Osteocyte (in vitro differentiated cells): ENCODE measurements around the gene RNF166. TPM values are rescaled to one million over a fixed set of nuclear protein-coding genes. Genes with fewer than 3 reads are reported as not detected.

Experiments used
- DNase-seq: peaks from one replicate; pipeline ENCODE4 v3.0.0; 2021; ENCODE audit warnings: mixed read lengths; ENCODE audit not compliant: unreplicated experiment; ENCODE audit errors: extremely low spot score
- H3K27ac Mint-ChIP-seq: one replicate; pipeline ENCODE4 v1.8.0; 2021; ENCODE audit warnings: mild to moderate bottlenecking, mixed read lengths; ENCODE audit not compliant: unreplicated experiment
- H3K27me3 Mint-ChIP-seq: one replicate; pipeline ENCODE4 v1.8.0; 2021; ENCODE audit warnings: mixed read lengths; ENCODE audit not compliant: unreplicated experiment
- H3K36me3 Mint-ChIP-seq: one replicate; pipeline ENCODE4 v1.8.0; 2021; ENCODE audit warnings: mixed read lengths; ENCODE audit not compliant: unreplicated experiment
- H3K4me1 Mint-ChIP-seq: one replicate; pipeline ENCODE4 v1.8.0; 2021; ENCODE audit warnings: mixed read lengths; ENCODE audit not compliant: unreplicated experiment
- H3K4me3 Mint-ChIP-seq: one replicate; pipeline ENCODE4 v1.8.0; 2021; ENCODE audit warnings: mild to moderate bottlenecking, moderate library complexity, mixed read lengths; ENCODE audit not compliant: unreplicated experiment
- H3K9me3 Mint-ChIP-seq: one replicate; pipeline ENCODE4 v1.8.0; 2021; ENCODE audit warnings: mixed read lengths; ENCODE audit not compliant: unreplicated experiment
- CTCF ChIP-seq: fragments of 200-600 bp; sonication (generic); IDR thresholded peaks from 2 replicates; pipeline ENCODE4 v1.5.0; 2021; ENCODE audit warnings: antibody characterized with exemption, mild to moderate bottlenecking, moderate library complexity
- total RNA-seq: library from RNA; stranded (reverse); gene quantifications from 2 replicates; pipeline ENCODE4 v1.2.1, GENCODE V29; 2021

RNF166 gene
- total RNA-seq, 1 donor from 2014 or later, result 17.2 TPM

GRCh38 chr16:88732961-88733294 lies 26.7 kb upstream of the RNF166 start:
- Mint-ChIP-seq H3K9me3 (no peaks in the 10 kb centered on the region), H3K4me1 (peaks cover under 1% of the 10 kb centered on the region), H3K4me3 (no peak overlapping the region), H3K36me3 (peaks cover 9% of the 10 kb centered on the region), H3K27me3 (no peaks in the 10 kb centered on the region), H3K27ac (no peak overlapping the region)
- TF ChIP-seq CTCF, result no peak
- DNase-seq, result no peak

GRCh38 chr16:88732172-88732960 lies 26.2 kb upstream of the RNF166 start:
- H3K27ac Mint-ChIP-seq, result no peak overlapping the region
- H3K4me3 Mint-ChIP-seq, result no peak overlapping the region
- TF ChIP-seq CTCF, result no peak
- H3K27me3 Mint-ChIP-seq, result no peaks in the 10 kb centered on the region
- peaks cover 9% of the 10 kb centered on the region for H3K36me3 Mint-ChIP-seq
- peaks cover 5% of the 10 kb centered on the region for H3K4me1 Mint-ChIP-seq
- DNase-seq, result no peak
- no peaks in the 10 kb centered on the region for H3K9me3 Mint-ChIP-seq

- H3K9me3 Mint-ChIP-seq, result no peaks in the 10 kb centered on the region
Measured at GRCh38 chr16:88731699-88732098, 25.5 kb upstream of the RNF166 start.

GRCh38 chr16:88730632-88731607 lies 24.7 kb upstream of the RNF166 start:
- no peak overlapping the region for H3K4me3 Mint-ChIP-seq
- no peak for DNase-seq
- peaks cover 11% of the 10 kb centered on the region for H3K36me3 Mint-ChIP-seq
- H3K4me1 Mint-ChIP-seq, result peaks cover 5% of the 10 kb centered on the region
- H3K27ac Mint-ChIP-seq, result no peak overlapping the region
- H3K27me3 Mint-ChIP-seq, result no peaks in the 10 kb centered on the region
- TF ChIP-seq CTCF, result no peak
- no peaks in the 10 kb centered on the region for H3K9me3 Mint-ChIP-seq

More at GRCh38 chr16:88731699-88732098, 25.5 kb upstream of the RNF166 start:
- DNase-seq, result no peak
- Mint-ChIP-seq H3K27me3 (no peaks in the 10 kb centered on the region), H3K27ac (no peak overlapping the region), H3K4me3 (no peak overlapping the region), H3K36me3 (peaks cover 9% of the 10 kb centered on the region), H3K4me1 (peaks cover 5% of the 10 kb centered on the region)
- TF ChIP-seq CTCF, result no peak

GRCh38 chr16:88727871-88728270 lies 21.7 kb upstream of the RNF166 start:
- no peak for TF ChIP-seq CTCF
- Mint-ChIP-seq H3K27me3 (no peaks in the 10 kb centered on the region), H3K9me3 (no peaks in the 10 kb centered on the region), H3K4me1 (peaks cover 5% of the 10 kb centered on the region), H3K4me3 (no peak overlapping the region), H3K27ac (peak overlapping the region; percentile 34), H3K36me3 (peaks cover 15% of the 10 kb centered on the region)
- DNase-seq, result no peak
